GM10248 (cell line): ENCODE data around the gene HAUS1.

Source experiments
- CTCF ChIA-PET: fragments of 300-600 bp; sonication (Branson Sonifier 250); formaldehyde crosslinking; extraction: SDS; loops from one replicate; lab custom pipeline; 2021; ENCODE audit warnings: antibody characterized with exemption; lab: Yijun Ruan, JAX
- POLR2A ChIA-PET: fragments of 350-650 bp; sonication (Branson Sonifier 250); formaldehyde crosslinking; extraction: SDS; loops from one replicate; lab custom pipeline; 2020; ENCODE audit warnings: antibody characterized with exemption; lab: Yijun Ruan, JAX
- DNase-seq: peaks from one replicate; pipeline ENCODE4 v3.0.0; 2012; ENCODE audit errors: extremely low spot score
- CTCF ChIP-seq: IDR thresholded peaks from 2 replicates; pipeline ENCODE4 v1.5.1; 2012; ENCODE audit warnings: mild to moderate bottlenecking, low read depth; ENCODE audit errors: extremely low read depth, missing control alignments, control extremely low read depth

The HAUS1 gene

GRCh38 chr18:46176001-46176400, 71.8 kb downstream of the HAUS1 start:
- DNase-seq, result no peak
- no peak for TF ChIP-seq CTCF
- CTCF ChIA-PET, result interaction anchor here (0.8 to 4.7 kb wide), 4 partner anchors 17 to 482 kb away, joined by 3 to 37 read pairs (median 8); no protein-coding TSS in a partner anchor
- POLR2A ChIA-PET, result interaction anchor here (0.6 to 0.7 kb wide), 2 partner anchors 19 to 706 kb away, joined by 3 read pairs; no protein-coding TSS in a partner anchor
